Stimulated activated CD8-positive, alpha-beta memory T cell treated with anti-CD3 and anti-CD28 coated beads, Interleukin-12 subunit alpha, Interleukin-12 subunit beta, amount 100 ng/mL, for 24 hours (primary cell): ENCODE measurements around the gene CISTR.

ENCODE experiments used
- DNase-seq: peaks from one replicate; pipeline ENCODE4 v3.0.0-alpha.2; 2020; ENCODE audit errors: extremely low read depth

CISTR gene

DNA sequence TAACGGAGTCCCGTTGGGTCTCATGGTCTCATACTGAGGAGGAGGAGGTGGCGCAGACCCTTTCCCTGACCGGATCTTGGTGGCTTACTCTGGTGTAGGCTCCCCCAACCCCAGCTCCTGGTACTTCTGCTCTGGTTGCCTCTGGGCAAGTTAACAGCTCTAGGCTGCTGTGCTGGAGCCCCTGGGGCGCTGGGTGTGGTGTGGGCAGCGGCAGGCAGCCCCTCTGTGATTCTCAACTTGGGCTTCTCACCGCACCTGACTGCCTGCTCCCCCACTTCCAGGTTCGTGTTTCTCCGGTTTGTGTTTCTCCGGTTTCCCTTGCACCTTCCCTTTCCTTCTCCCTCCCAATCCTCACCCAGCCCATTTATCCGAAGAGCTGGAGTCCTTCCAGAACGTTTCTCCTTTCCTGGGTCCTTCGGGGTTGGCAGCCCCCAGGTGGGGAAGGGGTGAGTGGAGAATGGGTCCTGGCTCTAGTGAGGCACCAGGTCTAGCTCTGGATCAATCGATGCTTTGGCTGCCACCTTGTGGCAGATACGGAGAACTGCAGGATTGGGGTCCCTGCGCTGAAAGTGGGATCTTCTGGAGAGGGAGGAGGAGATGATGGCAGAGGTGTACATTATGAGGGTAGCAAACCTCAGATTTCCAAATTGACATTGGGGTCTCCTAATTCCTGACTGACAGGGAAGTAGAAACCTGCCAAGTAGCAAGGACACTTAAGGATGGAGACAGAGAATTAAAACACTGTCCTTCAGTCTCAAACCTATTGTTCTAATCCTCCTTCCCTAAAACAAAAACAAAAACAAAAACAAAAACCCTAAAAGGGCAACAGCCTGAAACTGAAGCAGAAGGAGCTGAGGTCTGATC is 8.3 kb downstream of the CISTR start:
- DNase-seq, result no peak

DNA sequence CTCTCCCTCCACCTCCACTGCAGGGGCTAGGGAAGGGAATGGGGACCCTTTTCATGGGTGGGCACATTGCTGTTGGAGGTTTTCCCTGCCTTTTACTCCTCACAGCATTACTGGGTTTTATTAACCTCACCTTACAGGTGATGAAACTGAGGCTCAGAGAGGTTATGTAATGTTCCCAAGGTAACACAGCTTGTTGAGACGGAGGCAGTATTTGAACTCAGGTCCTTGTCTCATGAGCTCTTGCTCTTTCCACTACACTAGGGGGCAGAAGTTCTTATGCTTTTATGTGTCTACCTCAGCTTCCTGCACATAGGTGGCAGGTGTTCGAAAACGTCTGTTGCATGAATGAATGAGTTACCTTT is 11.7 kb downstream of the CISTR start:
- no peak for DNase-seq

DNA sequence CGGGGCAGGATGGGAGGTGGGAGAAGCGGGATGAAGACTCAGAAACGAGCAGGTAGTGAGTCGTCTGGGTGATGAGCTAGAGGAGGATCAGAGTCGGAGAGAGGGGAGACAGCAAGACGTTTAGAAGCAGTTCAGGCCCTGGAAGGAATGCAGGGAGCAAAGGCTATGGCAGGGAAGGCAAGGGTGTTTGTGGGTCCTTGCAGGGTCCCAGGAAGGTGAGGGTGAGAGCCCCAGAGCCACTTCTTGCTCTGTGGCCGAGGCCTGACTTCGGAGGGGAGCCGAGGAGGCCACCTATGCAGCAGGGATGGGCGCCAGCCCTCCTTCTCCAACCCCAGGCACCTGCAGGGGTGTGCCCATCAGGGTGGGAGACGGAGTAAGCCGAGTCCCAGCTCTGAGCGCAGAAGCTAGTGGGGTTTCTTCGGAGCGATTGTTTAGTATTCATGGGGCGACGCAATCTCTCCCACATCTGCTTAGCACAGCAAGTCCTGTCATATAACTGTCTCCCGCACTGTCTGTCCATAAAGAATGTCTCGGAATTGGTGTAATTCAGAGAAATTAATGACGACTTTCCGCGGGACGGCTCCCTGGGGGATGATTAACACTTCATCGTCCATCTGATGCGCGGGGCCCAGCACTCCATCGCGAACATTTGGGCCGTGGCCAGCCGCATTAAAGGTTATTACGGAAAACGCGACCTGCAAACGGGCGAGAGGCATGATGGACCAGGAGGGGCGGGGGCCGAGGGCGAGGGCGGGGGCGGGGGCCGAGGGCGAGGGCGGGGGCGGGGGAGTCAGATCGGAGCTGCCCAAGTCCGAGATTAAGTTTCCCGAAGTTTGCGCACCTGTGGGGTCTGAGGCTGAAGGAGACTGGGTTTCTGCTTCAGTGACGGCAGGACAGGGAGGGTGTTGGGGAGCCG is 12.3 kb downstream of the CISTR start:
- no peak for DNase-seq

DNA sequence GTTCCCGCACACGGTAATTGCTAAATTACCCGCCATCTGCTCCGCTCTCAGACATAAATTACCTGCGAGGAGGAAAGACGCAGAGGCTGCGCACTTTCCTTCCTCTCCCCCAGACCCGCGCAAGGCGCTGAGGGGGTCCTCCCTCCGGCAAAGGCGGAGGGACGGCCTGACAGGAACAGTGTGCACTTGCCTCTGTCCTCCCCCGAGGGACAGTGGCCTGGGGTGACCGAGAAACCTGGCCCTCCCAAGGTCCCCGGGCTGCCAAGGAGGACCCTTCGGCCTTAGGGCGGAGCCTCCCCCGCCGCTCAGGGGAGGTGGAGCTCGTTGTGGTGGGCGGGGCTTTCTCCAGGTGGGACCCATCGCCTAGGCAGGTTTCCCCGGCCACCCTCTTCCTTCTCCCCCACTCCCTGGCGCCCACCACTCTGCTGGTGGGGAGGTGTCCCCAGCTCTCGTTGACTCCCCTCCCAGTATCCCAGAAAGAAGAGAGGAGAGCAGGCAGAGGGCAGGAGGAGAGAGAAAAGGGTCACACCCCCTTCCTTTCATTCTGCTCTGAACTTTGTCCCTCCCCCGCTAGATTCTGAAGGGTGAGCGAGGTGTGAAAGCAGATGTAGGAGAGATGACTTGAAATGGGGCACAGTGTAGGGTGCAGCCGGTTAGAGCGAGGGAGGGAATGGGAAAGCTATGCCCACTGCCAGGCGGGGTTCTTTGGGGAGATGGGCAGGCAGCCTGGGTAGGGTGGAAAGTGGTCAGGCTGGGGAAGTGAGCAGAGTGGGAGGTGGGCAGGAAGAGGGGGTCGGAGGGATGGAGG is 13.2 kb downstream of the CISTR start:
- DNase-seq, result no peak

DNA sequence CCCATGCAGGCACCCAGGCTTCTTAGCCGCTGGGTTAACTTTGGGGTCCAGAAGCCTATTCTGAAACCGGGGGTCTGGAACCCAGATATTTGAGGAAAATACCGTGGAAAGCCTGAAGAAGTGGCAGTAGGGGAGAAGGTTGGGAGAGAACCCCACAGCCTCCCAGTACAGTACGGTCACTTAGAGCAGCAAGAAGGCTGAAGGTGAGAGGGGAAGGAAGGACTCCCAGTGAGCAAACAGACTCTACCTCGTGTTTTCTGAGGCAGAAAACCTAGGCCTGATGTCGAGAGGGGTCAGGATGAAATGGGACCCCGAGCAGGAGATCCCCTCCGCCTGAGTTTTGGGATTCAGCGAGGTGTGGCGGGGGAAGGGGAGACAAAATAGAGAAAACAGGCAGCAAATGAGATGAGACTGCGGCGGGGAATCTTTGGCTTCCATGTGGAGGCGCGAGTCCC is 13.8 kb downstream of the CISTR start:
- DNase-seq, result no peak

DNA sequence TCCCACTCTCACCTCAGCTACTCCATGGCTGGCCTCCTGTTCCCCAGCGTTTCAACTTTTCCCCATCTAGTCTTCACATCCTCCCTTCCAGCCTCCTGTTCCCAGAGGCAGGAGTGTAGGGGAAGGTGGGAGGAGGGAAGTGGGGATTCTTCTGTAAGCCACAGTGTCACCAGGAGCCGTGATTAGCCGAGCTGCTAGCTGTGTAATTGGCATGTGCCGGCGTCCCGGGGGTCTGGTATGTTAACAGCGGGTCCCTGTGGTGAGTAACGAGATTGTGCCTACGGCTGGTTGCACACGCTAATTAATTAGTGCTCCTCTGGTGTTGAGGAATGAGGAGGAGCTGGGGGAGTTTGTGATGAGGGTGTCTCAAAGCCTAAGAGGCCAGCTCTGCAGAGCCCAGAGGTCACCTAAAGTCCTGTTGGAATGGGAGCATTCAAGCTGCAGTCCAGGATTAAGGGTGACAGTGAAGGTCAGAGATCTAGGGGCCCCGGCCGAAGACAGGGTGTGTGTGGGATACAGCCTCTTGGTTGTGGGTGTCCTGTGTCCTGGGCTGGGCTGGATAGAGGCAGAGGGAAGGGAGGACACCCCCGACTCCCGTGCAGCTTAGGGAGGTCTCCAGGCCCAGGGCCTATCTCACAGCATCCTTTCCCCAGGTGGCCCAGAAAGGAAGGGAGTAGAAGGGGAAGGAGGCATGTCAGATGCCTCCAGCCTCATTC is 14.5 kb downstream of the CISTR start:
- no peak for DNase-seq

DNA sequence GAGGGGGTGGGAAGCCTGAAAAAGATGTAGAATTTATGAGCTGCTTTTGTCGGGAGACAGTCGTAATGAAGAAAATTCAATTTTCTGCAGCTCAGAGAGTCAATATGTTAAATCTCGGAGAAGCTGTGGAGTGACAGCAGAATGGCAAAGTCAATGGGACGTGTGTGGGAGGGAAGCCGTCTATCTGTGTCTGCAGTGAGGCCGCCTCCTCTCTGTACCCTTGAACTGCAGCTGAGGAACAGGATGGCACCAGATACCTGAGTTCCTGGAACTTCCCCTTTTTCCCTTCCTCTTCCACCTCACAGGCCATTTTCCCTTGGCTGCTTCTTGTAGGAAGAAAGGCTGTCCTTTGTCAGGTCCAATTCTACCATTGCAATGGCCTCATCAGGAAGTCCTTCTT is 15.2 kb downstream of the CISTR start:
- no peak for DNase-seq

DNA sequence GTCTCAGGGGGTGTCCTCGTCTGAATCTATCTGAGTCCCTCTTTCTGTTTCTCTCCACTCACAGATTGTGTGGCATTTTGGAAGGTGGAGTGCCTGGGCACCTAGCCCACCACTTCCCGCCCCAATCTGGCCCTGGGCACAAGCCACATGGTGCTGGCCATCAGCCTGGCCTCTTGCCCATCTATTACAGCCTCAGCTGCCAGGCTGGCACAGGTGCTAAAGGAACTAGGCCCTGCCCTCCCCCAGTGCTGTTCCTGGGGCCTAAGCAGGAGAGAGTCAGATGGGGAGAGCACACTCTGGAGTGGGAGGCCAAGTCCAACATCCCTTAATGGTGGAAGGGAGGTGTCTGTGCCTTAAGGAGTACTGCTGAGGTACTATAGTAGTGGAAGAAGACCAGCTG is 16.2 kb downstream of the CISTR start:
- no peak for DNase-seq

DNA sequence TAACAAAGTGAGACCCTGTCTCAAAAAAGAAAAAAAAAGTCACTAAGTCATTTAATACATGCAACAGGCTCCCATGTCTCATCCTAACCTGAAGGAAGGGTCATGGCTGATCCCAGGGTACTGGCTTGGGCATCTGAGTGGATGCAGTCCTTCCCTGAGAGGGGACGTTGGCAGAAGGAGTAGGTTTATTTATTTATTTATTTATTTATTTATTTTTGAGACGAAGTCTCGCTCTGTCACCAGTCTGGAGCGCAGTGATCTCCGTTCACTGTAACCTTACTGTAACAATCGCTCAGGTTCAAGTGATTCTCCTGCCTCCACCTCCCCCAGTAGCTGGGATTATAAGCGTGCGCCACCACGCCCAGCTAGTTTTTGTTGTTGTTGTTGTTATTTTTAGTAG is 17.4 kb downstream of the CISTR start:
- DNase-seq, result no peak

DNA sequence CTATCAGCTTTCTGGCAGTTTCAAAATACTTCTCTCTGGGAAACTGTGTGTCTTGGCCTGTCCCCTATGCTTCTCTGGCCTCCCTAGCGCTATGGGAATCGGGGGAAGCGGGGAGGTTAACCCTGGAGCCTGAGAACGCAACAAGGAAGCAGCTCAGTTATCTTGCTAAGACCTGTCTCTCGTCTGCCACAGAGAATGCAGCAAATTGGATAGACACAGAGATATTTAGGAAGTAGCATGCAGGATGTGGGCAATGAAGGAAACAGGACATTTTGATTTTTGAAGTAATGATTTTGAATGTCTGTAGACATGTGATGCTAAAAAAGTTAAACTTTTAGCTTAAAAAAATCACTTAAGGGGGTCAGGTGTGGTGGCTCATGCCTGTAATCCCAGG is 18.0 kb downstream of the CISTR start:
- DNase-seq, result no peak

DNA sequence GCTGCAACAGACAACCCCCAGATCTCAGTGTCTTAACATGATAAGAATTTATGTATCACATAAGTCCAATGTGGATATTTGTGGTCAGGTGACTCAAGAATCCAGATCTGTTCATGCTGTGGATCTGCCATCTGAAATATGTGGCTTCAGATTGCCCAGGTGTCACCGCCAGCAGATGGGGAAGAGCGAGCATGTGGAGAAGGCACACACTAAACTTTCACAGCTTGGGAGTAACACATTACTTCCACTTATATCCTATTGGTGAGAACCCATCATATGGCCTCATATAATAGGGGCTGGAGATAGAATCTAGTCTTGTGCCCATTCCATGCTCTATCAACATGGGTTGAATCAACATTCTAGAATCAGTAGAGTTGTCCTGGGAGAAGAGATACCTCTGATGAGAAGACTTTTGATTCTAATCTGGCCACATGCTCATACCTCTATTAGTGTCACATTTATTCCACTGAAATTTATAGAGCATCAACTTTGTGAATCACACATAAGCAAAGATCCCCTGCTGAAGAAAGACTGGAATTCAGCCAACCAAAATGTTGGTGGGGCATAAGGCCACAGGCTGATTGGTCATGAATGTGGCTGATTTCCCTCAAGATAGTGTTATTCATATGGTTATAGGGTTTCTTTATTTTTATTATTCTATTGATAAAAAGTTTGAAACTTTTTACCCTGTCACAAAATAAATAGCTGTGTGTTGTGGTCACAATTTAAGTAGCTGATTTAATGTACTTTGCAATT is 18.6 kb downstream of the CISTR start:
- no peak for DNase-seq

DNA sequence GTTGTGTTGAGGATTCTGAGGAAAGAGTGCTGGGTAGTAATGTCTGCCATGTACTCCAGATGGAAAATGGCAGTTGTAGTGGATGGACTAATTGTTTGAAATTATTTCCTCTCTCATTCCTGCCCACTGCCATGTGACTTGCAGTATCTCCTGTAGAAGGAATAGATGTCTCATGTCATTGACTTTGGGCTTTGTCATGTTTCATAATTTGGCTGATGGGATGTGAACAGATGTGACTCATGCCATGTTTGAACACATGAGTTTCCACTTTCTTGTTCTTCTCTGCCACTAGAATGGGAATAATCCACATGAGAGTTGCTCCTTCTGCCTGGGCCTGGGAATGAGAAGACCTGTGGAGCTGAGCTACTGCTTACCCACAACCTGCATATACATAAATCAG is 22.1 kb downstream of the CISTR start:
- no peak for DNase-seq

DNA sequence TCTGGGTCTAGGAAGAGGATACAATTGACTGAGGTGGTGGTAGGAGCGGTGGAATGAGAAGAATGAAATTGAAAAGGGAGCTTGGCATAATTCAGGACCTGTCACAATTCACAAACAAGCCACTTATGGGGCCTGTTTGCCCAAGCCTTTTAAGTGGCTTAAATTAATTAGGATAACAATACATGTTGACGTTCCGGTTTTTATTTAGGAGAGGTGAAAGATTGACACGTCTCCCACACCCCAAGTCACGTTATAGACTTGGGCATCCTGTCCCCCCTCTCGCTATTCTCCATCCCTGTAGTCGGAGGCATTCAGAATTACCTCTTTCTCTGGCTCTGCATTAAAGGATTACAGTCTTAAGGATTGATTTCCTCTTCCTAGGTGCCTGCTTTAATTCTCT is 23.6 kb downstream of the CISTR start:
- DNase-seq, result no peak

DNA sequence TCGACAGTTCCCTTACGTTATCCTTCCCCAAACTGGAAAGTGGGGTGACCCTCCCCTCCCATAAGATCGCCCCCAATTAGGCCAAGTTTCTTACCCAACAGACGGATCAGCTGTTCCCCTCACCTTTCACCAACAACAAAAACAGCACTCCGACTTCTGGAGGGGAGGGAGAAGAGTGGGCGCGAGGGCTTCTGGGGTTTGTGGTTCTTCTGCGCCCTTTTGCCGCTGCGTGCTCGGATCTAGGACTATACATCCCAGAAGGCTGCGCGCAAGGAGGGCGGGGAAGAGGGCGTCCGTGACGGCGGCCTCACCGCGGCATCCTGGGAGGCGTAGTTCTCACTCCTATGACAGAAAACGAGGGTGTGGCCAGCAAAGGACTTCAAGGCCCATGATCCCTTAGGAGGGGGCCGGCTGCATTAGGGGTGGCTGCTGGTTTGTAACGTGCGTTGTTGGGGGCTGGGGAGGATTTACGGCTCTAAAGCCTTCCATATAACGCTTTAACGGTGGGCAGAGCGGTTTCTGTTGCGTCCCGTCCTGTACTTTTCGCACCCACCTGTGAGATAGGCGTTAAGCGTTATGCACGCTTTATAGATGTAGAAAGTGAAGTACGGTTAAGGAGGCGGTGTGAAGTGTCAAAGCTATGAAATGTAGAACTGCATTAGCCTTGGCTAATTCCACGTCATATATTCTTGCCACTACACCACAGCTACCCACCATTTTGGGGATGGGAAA is 24.3 kb downstream of the CISTR start, which contains the start of gene CALCOCO1:
Gene CALCOCO1 (minus strand): TSS at position 143 of the 732 bp plus-strand sequence. CDS start 2,210 bp downstream, outside the sequence.
- peak; percentile 96 for DNase-seq

DNA sequence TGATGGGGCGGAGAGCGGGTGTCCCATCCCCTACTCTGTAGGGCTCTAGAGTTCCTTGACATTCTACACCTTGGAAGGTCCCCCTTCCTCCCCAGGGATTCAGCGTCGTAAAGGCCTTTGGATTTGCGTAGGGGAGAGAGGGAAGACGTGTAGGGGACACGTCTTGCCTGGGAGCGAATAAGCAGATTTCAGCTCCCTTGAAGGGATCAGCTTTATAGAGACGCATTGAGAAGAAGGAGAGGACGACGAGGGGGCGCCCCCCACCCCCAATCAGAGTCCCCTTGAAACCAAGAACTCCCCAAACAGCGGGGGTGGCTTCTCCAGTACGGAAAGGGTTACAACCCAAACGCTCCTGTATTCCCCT is 24.9 kb downstream of the CISTR start:
- DNase-seq, result no peak

DNA sequence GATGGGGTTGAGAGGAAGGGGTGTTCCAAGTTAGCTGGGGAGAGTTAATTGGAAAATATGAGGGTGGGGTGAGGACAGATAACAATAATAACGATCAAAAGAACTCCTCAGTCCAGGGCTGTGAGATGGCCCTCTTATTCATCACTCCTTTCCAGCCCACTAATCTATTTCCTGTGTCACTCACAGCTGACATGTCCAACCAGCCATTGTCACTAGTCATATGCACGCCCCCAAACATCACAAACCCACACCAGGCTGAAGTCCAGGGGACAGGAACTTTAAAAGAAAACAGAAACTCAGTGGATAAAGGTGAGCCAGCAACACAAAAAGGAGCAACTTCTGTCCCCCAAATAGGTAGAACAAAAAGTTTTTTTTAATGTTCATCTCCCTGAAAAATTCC is 25.4 kb downstream of the CISTR start:
- no peak for DNase-seq

DNA sequence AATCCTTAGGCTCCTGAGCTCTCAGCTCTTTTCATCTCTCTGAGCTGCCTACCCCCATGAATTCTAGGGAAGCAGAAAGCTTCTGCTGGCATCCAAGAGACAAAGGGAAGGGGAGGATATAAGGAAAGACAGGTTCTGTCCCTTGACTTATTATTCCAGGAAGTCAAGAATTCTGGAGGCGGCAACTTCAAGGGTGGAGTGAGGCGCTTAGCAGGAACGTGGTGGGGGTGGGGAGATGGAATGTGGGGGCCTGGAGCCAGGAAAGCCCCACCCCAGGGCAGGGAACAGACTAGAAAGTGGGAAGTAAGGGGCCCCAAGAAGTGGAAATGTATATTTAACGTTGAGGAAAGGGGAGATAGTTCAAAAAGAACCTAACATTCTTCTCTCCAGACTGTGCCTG is 26.0 kb downstream of the CISTR start:
- DNase-seq, result no peak

DNA sequence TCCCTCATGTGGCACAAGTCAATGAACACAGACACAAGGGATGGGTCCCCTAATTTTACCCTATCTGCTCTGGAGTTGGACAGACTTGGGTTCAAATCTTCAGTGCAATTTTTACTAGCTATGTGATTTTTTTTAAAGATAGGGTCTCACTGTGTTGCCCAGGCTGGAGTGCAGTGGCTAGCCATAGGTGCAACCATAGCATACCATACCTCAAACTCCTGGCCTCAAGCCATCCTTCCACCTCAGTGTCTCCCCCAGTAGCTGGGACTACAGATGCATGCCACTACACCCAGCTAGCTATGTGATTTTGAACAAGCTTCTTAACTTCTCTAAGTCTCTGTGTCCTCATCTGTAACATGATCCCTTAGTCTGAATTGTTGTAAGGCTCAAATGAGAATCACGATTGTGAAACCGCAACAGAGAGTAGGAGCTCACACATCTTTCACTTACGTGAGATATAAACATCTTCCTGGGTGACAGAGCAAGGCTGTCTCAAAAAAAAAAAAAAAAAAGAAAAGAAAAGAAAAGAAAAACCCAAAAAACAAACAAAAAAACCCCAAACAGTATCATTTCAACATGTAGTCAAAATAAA is 29.2 kb downstream of the CISTR start:
- no peak for DNase-seq

DNA sequence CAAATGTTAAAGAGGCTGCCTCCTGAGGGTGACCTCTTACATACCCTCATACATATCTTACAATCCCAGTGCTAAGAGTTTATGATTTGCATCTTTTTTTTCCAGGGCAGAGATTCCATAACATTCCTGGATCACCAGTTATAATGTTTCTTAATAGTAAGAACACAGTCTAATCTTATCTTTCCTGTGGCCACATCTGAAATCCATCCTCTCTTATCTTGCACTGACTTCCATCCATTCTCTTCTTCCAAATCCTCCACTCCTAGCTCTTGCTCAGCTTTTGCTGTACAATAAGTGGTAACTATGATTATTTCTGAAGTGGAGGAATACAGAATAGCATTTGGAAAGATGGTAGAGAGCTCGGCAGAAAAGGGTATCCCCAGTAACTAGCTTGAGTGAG is 30.8 kb downstream of the CISTR start:
- no peak for DNase-seq

DNA sequence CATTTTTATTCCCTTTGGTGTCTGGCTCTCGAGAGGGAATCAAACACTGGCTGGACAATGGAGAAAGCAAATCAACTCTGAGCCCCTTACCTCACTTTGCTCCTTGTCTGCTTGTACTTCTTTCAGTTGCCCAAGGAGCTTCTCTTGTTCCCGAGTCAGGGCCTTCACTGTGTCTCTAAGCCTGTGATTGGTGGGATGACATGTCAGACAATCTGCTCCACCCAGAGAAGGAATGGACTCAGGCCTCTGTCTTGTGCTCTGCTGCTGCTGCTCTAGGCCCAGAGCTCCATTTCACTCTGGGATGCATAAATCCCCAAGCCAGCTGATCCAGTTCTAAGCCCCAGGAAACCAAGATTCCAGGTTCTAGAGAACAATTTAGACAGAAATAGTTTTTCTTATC is 32.1 kb downstream of the CISTR start:
- DNase-seq, result no peak
